Islet of Langerhans (tissue), 1 donor: ENCODE measurements around the gene MGRN1.
"Not testable (repeated sequence)": the region's sequence is repeated elsewhere in the genome, so short reads cannot be mapped to it uniquely, and the experiment has no call there.

Experiments
- FAIRE-seq: peaks from one replicate; lab custom pipeline; 2011; peaks lifted over from hg19 to GRCh38; lab: Jason Lieb, UNC

The MGRN1 gene

DNA sequence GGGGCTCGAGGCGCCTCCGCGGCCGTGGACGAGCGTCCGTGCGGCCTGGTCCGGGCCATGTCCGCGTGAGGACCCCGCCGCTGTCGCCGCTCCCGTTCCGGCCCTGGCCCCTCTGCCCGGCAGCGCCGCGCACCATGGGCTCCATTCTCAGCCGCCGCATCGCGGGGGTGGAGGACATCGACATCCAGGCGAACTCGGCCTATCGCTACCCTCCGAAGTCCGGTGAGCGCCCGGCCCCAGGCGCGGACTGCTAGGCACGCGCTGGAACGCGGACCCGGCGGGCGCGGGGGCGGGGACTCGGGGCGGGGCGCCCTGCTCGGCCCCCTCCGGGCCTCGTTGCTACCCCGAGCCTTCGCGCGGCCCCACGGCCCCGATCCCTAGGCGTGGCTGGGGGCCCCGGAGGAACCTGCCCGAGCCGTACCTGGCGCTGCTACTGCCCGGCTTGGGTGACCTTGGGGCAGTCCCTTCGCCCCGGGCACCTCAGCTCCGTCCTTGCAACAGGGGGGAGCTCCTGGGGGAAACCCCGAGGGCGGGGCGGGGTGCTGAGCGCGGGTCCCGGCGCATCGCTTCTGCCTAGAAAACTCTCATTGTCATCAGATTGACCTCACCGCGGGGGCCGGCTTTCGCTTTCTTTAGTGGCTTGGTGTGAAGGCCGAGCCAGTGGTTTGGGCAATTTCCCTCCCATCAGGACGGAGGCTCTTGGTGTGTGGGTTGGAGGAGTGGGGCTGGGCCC lies 367 bp downstream of the MGRN1 start:
- no peak for FAIRE-seq

DNA sequence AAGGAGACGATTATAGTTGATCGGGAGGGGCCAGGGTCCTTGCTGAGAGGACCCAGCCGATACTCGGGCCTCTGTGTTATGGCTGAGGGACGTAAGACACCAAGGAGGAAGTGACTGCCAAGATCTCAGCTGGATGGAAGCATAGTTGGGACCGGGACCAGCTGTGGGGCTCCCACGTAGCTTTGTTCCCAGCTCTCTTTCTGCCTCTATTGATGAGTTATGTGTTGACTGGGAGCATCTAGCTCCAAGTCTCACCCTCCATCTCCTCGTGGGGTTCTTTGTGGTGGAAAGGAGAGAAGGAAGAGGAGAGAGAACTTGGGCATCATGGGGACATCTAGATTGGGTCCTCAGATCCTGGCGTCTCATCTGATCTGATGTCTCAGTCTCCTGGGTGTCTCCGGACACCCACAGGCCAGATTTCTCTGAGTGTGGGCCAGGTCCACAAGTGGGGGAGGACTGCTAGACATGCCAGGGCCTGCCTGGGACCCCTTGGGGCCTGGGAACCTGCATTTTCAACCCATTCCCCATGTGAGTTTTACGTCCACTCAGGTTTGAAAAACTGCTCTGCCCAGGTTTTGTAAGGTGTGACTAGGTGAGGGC lies 1.0 kb downstream of the MGRN1 start:
- no peak for FAIRE-seq

GRCh38 chr16:4626396-4626795 lies 1.8 kb downstream of the MGRN1 start:
- no peak for FAIRE-seq

DNA sequence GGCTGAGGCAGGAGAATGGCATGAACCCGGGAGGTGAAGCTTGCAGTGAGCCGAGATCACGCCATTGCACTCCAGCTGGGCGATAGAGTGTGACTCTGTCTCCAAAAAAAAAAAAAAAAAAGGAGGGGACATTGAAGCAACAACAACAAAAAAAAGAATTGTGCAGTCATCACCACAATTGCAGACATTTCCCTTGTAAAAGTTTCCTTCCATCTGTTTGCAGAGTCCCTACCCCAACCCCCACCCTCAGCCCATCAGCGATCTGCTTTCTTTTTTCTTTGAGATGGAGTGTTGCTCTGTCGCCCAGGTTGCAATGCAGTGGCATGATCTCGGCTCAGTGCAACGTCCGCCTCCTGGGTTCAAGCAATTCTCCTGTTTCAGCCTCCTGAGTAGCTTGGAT lies 3.7 kb downstream of the MGRN1 start:
- FAIRE-seq: no peak

DNA sequence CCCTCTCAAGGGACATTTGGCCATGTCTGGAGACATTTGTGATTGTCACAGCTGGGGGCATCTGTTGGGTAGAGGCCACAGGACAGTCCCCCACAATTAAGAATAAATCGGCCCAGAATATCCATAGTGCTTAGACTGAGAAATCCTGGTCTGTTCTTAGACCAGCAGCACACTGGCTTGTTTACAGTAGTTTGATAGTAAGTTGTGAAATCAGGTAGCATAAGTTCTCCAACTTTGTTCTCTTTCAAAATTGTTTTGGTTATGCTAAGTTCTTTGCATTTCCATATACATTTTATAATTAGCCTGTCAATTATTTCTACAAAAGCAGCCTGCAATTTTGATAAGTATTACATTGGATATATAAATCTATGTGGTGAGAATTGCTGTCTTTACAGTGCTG lies 6.8 kb downstream of the MGRN1 start:
- no peak for FAIRE-seq

DNA sequence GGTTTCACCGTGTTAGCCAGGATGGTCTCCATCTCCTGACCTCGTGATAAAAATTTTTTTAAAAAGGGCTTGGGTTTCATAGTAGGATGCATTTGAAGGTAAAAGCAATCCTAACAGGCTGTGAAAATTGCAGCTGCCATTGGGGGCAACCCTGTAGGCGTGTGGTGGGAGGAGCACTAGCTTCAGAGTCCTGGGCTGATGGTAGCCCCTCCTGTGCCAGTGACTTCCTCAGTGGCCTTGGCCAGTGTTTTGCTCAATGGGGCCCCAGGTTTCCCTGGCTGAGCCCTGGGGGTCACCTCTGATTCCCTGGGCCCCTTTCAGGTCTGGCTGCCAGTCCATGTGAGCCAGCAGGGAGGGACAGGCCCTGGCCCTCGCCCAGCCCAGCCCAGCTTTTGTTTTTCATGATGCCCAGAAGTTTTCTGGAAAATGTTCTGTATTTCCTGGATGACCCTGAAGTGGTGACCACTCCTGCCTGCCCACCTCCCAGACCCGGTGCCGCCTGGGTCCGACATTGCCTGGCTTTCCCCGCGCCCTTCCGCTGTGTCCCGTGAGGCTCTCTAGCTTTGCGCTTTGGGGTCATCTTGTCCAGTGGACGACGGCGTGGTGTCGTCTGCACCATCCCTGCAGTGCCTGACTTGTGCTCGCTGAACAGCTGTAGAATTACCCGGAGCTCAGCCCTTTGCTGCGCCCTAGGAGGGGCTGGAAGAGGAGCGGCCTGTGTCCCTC lies 9.4 kb downstream of the MGRN1 start:
- FAIRE-seq: no peak

- no peak for FAIRE-seq
These were observed 10.1 kb downstream of the MGRN1 start for GRCh38 chr16:4634768-4635167.

DNA sequence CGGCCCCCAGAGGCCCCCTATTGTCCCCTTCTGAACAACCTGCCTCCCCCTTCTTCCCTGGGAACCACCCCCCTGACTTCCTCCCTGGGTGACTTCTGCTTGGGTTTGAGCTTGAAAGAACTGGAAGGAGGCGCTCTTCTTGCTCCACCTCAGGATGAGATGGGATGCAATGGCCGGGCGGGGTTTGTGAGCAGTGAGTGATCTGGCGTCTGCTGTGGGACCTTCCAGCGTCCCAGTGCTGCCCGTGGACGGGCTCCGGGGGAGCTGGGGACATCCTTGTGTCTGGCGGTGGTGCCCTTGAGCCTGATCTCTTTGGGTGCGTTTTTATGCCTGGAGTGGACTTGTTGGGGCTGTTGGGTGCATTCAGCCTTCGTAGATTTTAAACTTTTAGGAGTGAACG lies 11.6 kb downstream of the MGRN1 start:
- no peak for FAIRE-seq

- FAIRE-seq: no peak
These were observed 13.0 kb downstream of the MGRN1 start for GRCh38 chr16:4637501-4638166.

- FAIRE-seq: no peak
These were observed 15.4 kb downstream of the MGRN1 start for GRCh38 chr16:4639899-4640509.

- no peak for FAIRE-seq
These were observed 16.1 kb downstream of the MGRN1 start for GRCh38 chr16:4640572-4641305.

DNA sequence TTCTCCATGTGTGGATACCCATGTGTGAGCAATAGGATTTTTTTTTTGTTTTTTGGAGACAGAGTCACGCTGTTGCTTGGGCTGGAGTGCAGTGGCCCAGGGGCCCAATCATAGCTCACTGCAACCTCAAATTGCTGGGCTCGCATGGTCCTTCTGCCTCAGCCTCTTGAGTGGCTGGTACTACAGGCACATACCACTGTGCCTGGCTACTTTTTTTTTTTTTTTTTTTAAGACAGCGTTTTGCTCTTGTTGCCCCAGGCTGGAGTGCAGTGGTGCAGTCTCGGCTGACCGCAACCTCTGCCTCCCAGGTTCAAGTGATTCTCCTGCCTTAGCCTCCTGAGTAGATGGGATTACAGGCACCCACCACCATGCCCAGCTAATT lies 16.7 kb downstream of the MGRN1 start:
- FAIRE-seq: no peak

DNA sequence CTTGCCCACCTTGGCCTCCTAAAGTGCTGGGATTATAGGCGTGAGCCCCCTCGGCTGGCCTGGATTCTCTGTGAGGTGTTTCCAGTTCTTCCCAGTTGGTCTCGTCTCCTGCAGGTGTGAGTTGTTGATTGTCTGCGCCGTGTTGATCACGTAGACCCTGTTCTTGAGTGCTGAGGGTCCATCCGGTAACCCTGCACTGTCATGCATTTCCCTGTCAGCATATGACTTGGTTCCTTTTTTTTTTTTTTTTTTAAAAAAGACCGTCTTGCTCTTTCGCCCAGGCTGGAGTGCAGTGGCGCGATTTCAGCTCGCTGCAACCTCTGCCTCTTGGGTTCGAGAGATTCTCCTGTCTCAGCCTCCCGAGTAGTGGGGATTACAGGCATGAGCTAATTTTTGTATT lies 17.3 kb downstream of the MGRN1 start:
- FAIRE-seq: no peak

GRCh38 chr16:4646773-4647643 lies 22.4 kb downstream of the MGRN1 start:
- no peak for FAIRE-seq

GRCh38 chr16:4647644-4647980 lies 23.0 kb downstream of the MGRN1 start:
- FAIRE-seq: no peak

- FAIRE-seq: no peak
These were observed 24.3 kb downstream of the MGRN1 start for GRCh38 chr16:4648917-4649316.

GRCh38 chr16:4649744-4650442 lies 25.3 kb downstream of the MGRN1 start:
- FAIRE-seq: no peak

DNA sequence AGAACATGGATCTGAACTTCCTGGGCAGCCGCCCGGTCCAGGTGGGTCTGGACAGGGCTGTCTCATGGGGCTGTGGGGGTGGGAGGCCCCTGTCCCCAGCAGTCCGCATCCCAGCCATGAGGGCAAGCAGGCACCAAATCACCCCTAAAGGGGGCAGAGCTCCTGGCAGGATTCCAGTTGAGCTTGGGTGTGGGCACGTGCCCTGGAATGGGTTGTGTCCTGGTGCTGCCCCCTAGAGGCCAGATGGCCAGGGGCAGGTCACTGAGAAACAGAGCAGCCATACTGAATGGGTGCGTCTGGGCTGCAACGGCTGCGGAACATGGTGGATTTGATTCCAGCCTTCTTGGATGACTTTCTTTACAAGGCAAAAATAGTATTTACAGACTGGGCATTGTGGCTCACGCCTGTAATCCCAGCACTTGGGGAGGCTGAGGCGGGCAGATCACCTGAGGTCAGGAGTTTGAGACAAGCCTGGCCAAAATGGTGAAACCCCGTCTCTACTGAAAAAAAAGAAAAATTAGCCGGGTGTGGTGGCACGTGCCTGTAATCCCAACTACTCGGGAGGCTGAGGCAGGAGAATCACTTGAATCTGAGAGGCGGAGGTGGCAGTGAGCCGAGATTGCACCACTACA lies 25.9 kb downstream of the MGRN1 start:
- FAIRE-seq: not testable (repeated sequence)

GRCh38 chr16:4651827-4652226 lies 27.2 kb downstream of the MGRN1 start:
- no peak for FAIRE-seq

DNA sequence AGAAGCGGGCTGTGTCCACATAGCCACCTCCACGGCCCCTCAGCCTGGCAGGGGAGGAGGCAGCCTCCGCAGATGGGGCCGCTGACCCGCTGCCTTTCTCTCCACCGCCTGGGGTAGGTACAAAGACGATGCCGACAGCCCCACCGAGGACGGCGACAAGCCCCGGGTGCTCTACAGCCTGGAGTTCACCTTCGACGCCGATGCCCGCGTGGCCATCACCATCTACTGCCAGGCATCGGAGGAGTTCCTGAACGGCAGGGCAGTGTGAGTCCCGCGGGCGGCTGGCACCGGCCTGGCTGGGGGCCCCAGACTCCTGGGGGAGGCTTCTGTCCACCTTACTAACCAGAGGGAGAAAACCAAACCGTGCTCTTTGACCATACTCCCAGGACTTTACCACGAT lies 27.9 kb downstream of the MGRN1 start:
- no peak for FAIRE-seq
